Stimulated activated CD4-positive, alpha-beta T cell treated with anti-CD3 and anti-CD28 coated beads, Interleukin-15, amount 100 ng/mL, for 24 hours (primary cell): ENCODE measurements around the gene TFPI.
"Not testable (repeated sequence)": the region's sequence is repeated elsewhere in the genome, so short reads cannot be mapped to it uniquely, and the experiment has no call there.

Source experiments
- DNase-seq: peaks from one replicate; pipeline ENCODE4 v3.0.0-alpha.2; 2020

Gene TFPI

GRCh38 chr2:187554011-187554703, at the start of gene TFPI:
TSS of gene TFPI (minus strand) at chr2:187554435. CDS start at chr2:187503768, 50,667 bp downstream.
- no peak for DNase-seq

- DNase-seq: no peak
Measured at GRCh38 chr2:187594801-187595200, 40.6 kb upstream of the TFPI start.

- DNase-seq: no peak
Measured at GRCh38 chr2:187593697-187594096, 39.5 kb upstream of the TFPI start.

- no peak for DNase-seq
Measured at GRCh38 chr2:187593098-187593497, 38.9 kb upstream of the TFPI start.

- DNase-seq: no peak
Measured at GRCh38 chr2:187590175-187590574, 35.9 kb upstream of the TFPI start.

GRCh38 chr2:187586011-187586641, 31.9 kb upstream of the TFPI start:
- no peak for DNase-seq

GRCh38 chr2:187581125-187581896, 27.1 kb upstream of the TFPI start:
- peak; percentile 9 for DNase-seq

GRCh38 chr2:187580462-187581124, 26.4 kb upstream of the TFPI start:
- no peak for DNase-seq

GRCh38 chr2:187577310-187577709, 23.1 kb upstream of the TFPI start:
- DNase-seq: no peak

- no peak for DNase-seq
Measured at GRCh38 chr2:187576906-187577305, 22.7 kb upstream of the TFPI start.

GRCh38 chr2:187575751-187576067, 21.5 kb upstream of the TFPI start:
- no peak for DNase-seq

- DNase-seq: no peak
Measured at GRCh38 chr2:187574969-187575750, 20.9 kb upstream of the TFPI start.

- no peak for DNase-seq
Measured at GRCh38 chr2:187573722-187574121, 19.5 kb upstream of the TFPI start.

GRCh38 chr2:187571996-187572395, 17.8 kb upstream of the TFPI start:
- not testable (repeated sequence) for DNase-seq

GRCh38 chr2:187569571-187569970, 15.3 kb upstream of the TFPI start:
- DNase-seq: no peak

GRCh38 chr2:187569042-187569441, 14.8 kb upstream of the TFPI start:
- no peak for DNase-seq

- no peak for DNase-seq
Measured at GRCh38 chr2:187567126-187567525, 12.9 kb upstream of the TFPI start.

GRCh38 chr2:187566712-187567111, 12.5 kb upstream of the TFPI start:
- no peak for DNase-seq

- DNase-seq: no peak
Measured at GRCh38 chr2:187566266-187566665, 12.0 kb upstream of the TFPI start.

GRCh38 chr2:187565618-187566017, 11.4 kb upstream of the TFPI start:
- DNase-seq: not testable (repeated sequence)

- DNase-seq: not testable (repeated sequence)
Measured at GRCh38 chr2:187556493-187556892, 2.3 kb upstream of the TFPI start.

GRCh38 chr2:187554704-187555082, 458 bp upstream of the TFPI start:
- no peak for DNase-seq
